Smooth muscle cell (in vitro differentiated cells): ENCODE data around the gene EMC10. TPM values are rescaled to one million over a fixed set of nuclear protein-coding genes. Genes with fewer than 3 reads are reported as not detected.

Source experiments
- DNase-seq: peaks from one replicate; lab custom pipeline; 2025; ENCODE audit not compliant: unreplicated experiment; lab: John Stamatoyannopoulos, UW
- H2AFZ ChIP-seq: fragments of 200-600 bp; sonication (generic); 2 replicates; pipeline ENCODE4 v1.6.0; 2016; ENCODE audit warnings: antibody characterized with exemption, low read depth, mild to moderate bottlenecking
- H3F3A ChIP-seq: fragments of 200-600 bp; sonication (generic); 2 replicates; pipeline ENCODE4 v1.6.0; 2017; ENCODE audit warnings: antibody characterized with exemption, low read depth
- H3K27ac ChIP-seq: fragments of 200-600 bp; sonication (generic); 2 replicates; pipeline ENCODE4 v1.5.1; 2016; ENCODE audit warnings: low read depth, mild to moderate bottlenecking
- H3K27me3 ChIP-seq: fragments of 200-600 bp; sonication (generic); 2 replicates; pipeline ENCODE4 v1.6.1; 2016; ENCODE audit warnings: low read depth, mild to moderate bottlenecking
- H3K36me3 ChIP-seq: fragments of 200-600 bp; sonication (generic); 2 replicates; pipeline ENCODE4 v1.5.1; 2016; ENCODE audit warnings: low read depth
- H3K4me1 ChIP-seq: fragments of 200-600 bp; sonication (generic); 2 replicates; pipeline ENCODE4 v1.5.1; 2016; ENCODE audit warnings: low read depth
- H3K4me2 ChIP-seq: fragments of 200-600 bp; sonication (generic); 2 replicates; pipeline ENCODE4 v1.6.0; 2016; ENCODE audit warnings: mild to moderate bottlenecking
- H3K4me3 ChIP-seq: fragments of 200-600 bp; sonication (generic); 2 replicates; pipeline ENCODE4 v1.5.1; 2016; ENCODE audit warnings: mild to moderate bottlenecking
- H3K79me2 ChIP-seq: fragments of 200-600 bp; sonication (generic); 2 replicates; pipeline ENCODE4 v1.6.0; 2016; ENCODE audit warnings: low read depth, mild to moderate bottlenecking
- H3K9ac ChIP-seq: fragments of 200-600 bp; sonication (generic); 2 replicates; pipeline ENCODE4 v1.6.0; 2016; ENCODE audit warnings: low read depth
- H3K9me3 ChIP-seq: fragments of 200-600 bp; sonication (generic); replicated peaks from 2 replicates; pipeline ENCODE4 v1.5.1; 2016; ENCODE audit warnings: low read depth
- H4K20me1 ChIP-seq: fragments of 200-600 bp; sonication (generic); 2 replicates; pipeline ENCODE4 v1.6.0; 2016; ENCODE audit warnings: low read depth
- WGBS: methylation state at CpG from one replicate; pipeline ENCODE4 v1.1.7; 2016; ENCODE audit warnings: low lambda C conversion rate; 5-methylcytosine and 5-hydroxymethylcytosine counted together
- polyA plus RNA-seq: library from polyadenylated mRNA; unstranded; fragments of >200 nt; fragmentation: Nextera tagmentation; extraction: Ambion mirVana; gene quantifications from 2 replicates; pipeline ENCODE4 v1.2.1, GENCODE V29; 2016
- total RNA-seq: library from RNA; depleted of rRNA; stranded (reverse); fragments of >200 nt; gene quantifications from 2 replicates; pipeline ENCODE4 v1.2.3, GENCODE V29; 2014
- TF ChIP-seq, protein P1 (sequence below): fragments of 200-600 bp; sonication (generic); IDR thresholded peaks from 2 replicates; pipeline ENCODE4 v1.5.1; 2017; ENCODE audit warnings: borderline replicate concordance, mild to moderate bottlenecking, antibody characterized with exemption; ENCODE audit not compliant: insufficient read depth, poor library complexity, severe bottlenecking

Gene EMC10
- total and polyA plus RNA-seq, 2 experiments from 2014 or later = 18.0 to 51.7 TPM

DNA sequence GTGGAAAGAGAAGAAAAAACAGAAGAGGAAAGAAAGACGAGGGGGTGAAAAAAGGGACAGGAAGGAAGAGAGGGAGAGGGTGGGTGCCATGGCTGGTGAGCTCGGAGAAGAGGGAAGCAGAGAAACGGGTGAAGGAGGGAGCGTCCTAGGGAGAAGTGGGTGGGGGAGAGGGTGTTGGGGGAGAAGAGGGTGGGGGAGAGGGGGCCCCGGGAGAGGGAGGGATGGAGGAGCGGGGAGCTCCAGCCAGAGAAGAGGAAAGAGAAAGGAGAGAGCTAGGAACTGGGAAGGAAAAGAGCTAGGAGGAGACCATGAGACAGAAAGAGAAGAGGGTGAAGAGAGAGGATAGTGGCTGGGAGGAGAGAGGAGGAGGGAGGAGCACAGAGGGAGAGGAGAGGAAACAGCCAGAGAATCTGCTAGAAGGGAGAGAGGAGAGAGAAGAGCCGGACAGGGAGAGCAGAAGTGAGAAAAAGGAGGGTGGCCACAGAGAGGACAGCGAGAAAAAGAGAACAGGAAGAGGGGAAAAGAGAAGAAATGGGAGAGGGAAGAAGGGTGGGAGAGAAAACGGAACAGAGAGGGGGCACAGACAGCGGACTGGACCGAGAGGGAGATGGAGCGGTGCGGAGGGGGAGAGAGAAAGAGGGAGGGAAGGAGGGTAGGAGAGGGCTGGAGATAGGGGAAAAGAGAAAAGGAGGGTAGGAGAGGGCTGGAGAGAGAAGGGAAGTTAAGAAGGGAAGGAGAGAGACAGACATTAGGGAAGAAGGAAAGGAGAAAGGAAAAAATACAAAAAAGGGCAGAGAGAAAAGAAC, 12.3 kb downstream of the EMC10 start:
- WGBS = 55% methylated on average over 7 of the region's 13 CpGs
- H3K4me2 ChIP-seq = peak overlapping the region; percentile 31
- H4K20me1 ChIP-seq = no peaks in the 10 kb centered on the region
- H3K36me3 ChIP-seq = no peaks in the 10 kb centered on the region
- peaks cover 5% of the 10 kb centered on the region for H3K27me3 ChIP-seq
- H3K4me3 ChIP-seq = no peak overlapping the region
- no peaks in the 10 kb centered on the region for H3K9me3 ChIP-seq
- DNase-seq = no peak
- H2AFZ ChIP-seq = no peak overlapping the region
- H3K4me1 ChIP-seq = no peaks in the 10 kb centered on the region
- H3K27ac ChIP-seq = no peak overlapping the region
- TF ChIP-seq, protein P1, sequence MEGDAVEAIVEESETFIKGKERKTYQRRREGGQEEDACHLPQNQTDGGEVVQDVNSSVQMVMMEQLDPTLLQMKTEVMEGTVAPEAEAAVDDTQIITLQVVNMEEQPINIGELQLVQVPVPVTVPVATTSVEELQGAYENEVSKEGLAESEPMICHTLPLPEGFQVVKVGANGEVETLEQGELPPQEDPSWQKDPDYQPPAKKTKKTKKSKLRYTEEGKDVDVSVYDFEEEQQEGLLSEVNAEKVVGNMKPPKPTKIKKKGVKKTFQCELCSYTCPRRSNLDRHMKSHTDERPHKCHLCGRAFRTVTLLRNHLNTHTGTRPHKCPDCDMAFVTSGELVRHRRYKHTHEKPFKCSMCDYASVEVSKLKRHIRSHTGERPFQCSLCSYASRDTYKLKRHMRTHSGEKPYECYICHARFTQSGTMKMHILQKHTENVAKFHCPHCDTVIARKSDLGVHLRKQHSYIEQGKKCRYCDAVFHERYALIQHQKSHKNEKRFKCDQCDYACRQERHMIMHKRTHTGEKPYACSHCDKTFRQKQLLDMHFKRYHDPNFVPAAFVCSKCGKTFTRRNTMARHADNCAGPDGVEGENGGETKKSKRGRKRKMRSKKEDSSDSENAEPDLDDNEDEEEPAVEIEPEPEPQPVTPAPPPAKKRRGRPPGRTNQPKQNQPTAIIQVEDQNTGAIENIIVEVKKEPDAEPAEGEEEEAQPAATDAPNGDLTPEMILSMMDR = no peak
- no peaks in the 10 kb centered on the region for H3F3A ChIP-seq
- H3K9ac ChIP-seq = no peak overlapping the region
- no peaks in the 10 kb centered on the region for H3K79me2 ChIP-seq

- peaks cover 5% of the 10 kb centered on the region for H3K27me3 ChIP-seq
- no peaks in the 10 kb centered on the region for H3K4me1 ChIP-seq
- no peaks in the 10 kb centered on the region for H3K36me3 ChIP-seq
- no peaks in the 10 kb centered on the region for H3K79me2 ChIP-seq
- no peaks in the 10 kb centered on the region for H4K20me1 ChIP-seq
- 57% methylated on average over 21 of the region's 24 CpGs for WGBS
- no peak overlapping the region for H3K9ac ChIP-seq
- H3K4me2 ChIP-seq = no peak overlapping the region
- no peaks in the 10 kb centered on the region for H3K9me3 ChIP-seq
- no peak overlapping the region for H3K4me3 ChIP-seq
- no peak for DNase-seq
- no peaks in the 10 kb centered on the region for H3F3A ChIP-seq
- TF ChIP-seq, protein P1 = no peak
- H2AFZ ChIP-seq = no peak overlapping the region
- no peak overlapping the region for H3K27ac ChIP-seq
Observed at GRCh38 chr19:50489461-50490011, 13.2 kb downstream of the EMC10 start.

GRCh38 chr19:50490411-50490811, 14.1 kb downstream of the EMC10 start:
- Histone ChIP-seq H3K4me1 (no peaks in the 10 kb centered on the region), H3K79me2 (no peaks in the 10 kb centered on the region), H3K4me2 (no peak overlapping the region), H3K9me3 (no peaks in the 10 kb centered on the region), H3K27me3 (peaks cover 5% of the 10 kb centered on the region), H4K20me1 (no peaks in the 10 kb centered on the region), H2AFZ (no peak overlapping the region), H3K9ac (no peak overlapping the region), H3F3A (no peaks in the 10 kb centered on the region), H3K4me3 (no peak overlapping the region), H3K36me3 (no peaks in the 10 kb centered on the region), H3K27ac (no peak overlapping the region)
- 92% methylated on average over 18 of the region's 18 CpGs for WGBS
- no peak for DNase-seq
- TF ChIP-seq, protein P1 = no peak

DNA sequence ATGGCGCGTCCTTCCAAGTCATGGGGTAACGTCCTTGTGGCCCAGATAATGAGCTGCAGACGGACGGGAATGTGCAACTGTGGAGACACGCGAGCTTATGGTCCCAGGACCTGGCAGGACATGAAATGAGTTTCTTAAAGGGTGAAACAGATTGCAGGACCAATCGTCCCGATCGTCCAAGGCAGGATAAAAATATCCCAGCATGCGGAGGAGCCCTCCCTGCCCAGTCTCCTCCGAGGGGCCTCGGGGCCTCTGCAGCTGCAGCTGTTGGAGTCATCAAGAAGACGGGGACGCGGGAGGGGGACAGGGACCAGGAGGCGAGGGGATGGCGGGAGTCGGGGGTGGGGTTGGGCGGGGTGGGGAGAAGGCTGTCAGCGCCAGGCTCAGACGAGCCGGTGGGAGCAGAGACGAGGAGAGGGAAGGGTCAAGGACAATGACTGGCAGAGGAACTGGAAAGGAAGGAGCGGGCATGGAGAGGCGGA, 14.7 kb downstream of the EMC10 start:
- no peaks in the 10 kb centered on the region for H4K20me1 ChIP-seq
- no peaks in the 10 kb centered on the region for H3K79me2 ChIP-seq
- H3K27ac ChIP-seq = no peak overlapping the region
- no peaks in the 10 kb centered on the region for H3K4me1 ChIP-seq
- TF ChIP-seq, protein P1 = no peak
- H3K9ac ChIP-seq = no peak overlapping the region
- H3K4me3 ChIP-seq = no peak overlapping the region
- WGBS = 88% methylated on average over 23 of the region's 26 CpGs
- no peaks in the 10 kb centered on the region for H3F3A ChIP-seq
- DNase-seq = no peak
- peaks cover 5% of the 10 kb centered on the region for H3K27me3 ChIP-seq
- H3K36me3 ChIP-seq = no peaks in the 10 kb centered on the region
- H2AFZ ChIP-seq = no peak overlapping the region
- H3K9me3 ChIP-seq = no peaks in the 10 kb centered on the region
- H3K4me2 ChIP-seq = no peak overlapping the region
